ENCODE results near the gene TECPR2. TPM values are rescaled to one million over a fixed set of nuclear protein-coding genes. Genes with fewer than 3 reads are reported as not detected.

Gene TECPR2
- total RNA-seq, 1 experiment from 2014 or later: 12.2 TPM

- Histone ChIP-seq H3K27ac (ENCODE audit: low read depth, low read length) (no peak overlapping the region), H4K20me1 (ENCODE audit: insufficient read depth) (no peaks in the 10 kb centered on the region), H3K9ac (ENCODE audit: low read length) (no peak overlapping the region), H3K9me3 (ENCODE audit: control insufficient read depth in 1 of 2, insufficient read depth in 1 of 2, low read depth in 1 of 2, low read length in 2 of 2) (no peaks in the 10 kb centered on the region), H3K79me2 (ENCODE audit: insufficient read depth, low read length) (no peaks in the 10 kb centered on the region), H3K36me3 (ENCODE audit: control insufficient read depth in 1 of 2, insufficient read depth in 2 of 2, low read length in 2 of 2) (no peaks in the 10 kb centered on the region), H2AFZ (ENCODE audit: low read depth, low read length, poor library complexity, severe bottlenecking) (no peak overlapping the region), H3K27me3 (ENCODE audit: insufficient read depth, low read length) (no peaks in the 10 kb centered on the region), H3K9me2 (ENCODE audit: insufficient read depth) (no peaks in the 10 kb centered on the region), H3K4me2 (ENCODE audit: low read length) (no peak overlapping the region), H3K4me3 (replicated peaks in 1 of 2; ENCODE audit: low read depth in 1 of 2, low read length in 2 of 2) (no peak overlapping the region), H3K4me1 (ENCODE audit: control insufficient read depth in 1 of 2, insufficient read depth in 2 of 2, low read length in 2 of 2) (no peaks in the 10 kb centered on the region)
- intact Hi-C loops (cut with micrococcal nuclease): no loop called here
- POLR2A ChIA-PET: no interaction called here
- no peak for ATAC-seq
- CTCF ChIA-PET: no interaction called here
- RAD21 ChIA-PET (ENCODE audit: low non-redundant PET in 1 of 2, low total read pairs in 2 of 2, uncharacterized antibody in 2 of 2, unreplicated experiment in 2 of 2): no interaction called here
- TF ChIP-seq RAD21 (IDR thresholded peaks at IDR 0.05; ENCODE audit: low read depth) (no peak), EZH2phosphoT487 (IDR thresholded peaks at IDR 0.05; ENCODE audit: borderline replicate concordance) (no peak), YY1 (IDR thresholded peaks at IDR 0.05; ENCODE audit: extremely low read depth, insufficient replicate concordance, low read depth, low read length) (no peak), ZNF274 (IDR thresholded peaks at IDR 0.05; ENCODE audit: low read depth, low read length) (no peak), SIN3A (IDR thresholded peaks at IDR 0.05; ENCODE audit: low read depth) (no peak), SRF (IDR thresholded peaks at IDR 0.05; ENCODE audit: low read depth) (no peak), CBX3 (IDR thresholded peaks at IDR 0.05; ENCODE audit: low read depth) (no peak), FOSL1 (IDR thresholded peaks at IDR 0.05; ENCODE audit: low read depth) (no peak), CEBPB (IDR thresholded peaks at IDR 0.05; ENCODE audit: low read depth) (no peak), EZH2 (IDR thresholded peaks at IDR 0.05) (no peak), POLR2AphosphoS5 (IDR thresholded peaks at IDR 0.05; ENCODE audit: low read depth, low read length) (no peak)
- TF ChIP-seq, protein P1, sequence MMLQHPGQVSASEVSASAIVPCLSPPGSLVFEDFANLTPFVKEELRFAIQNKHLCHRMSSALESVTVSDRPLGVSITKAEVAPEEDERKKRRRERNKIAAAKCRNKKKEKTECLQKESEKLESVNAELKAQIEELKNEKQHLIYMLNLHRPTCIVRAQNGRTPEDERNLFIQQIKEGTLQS (IDR thresholded peaks at IDR 0.05): no peak
- TF ChIP-seq, protein P2, sequence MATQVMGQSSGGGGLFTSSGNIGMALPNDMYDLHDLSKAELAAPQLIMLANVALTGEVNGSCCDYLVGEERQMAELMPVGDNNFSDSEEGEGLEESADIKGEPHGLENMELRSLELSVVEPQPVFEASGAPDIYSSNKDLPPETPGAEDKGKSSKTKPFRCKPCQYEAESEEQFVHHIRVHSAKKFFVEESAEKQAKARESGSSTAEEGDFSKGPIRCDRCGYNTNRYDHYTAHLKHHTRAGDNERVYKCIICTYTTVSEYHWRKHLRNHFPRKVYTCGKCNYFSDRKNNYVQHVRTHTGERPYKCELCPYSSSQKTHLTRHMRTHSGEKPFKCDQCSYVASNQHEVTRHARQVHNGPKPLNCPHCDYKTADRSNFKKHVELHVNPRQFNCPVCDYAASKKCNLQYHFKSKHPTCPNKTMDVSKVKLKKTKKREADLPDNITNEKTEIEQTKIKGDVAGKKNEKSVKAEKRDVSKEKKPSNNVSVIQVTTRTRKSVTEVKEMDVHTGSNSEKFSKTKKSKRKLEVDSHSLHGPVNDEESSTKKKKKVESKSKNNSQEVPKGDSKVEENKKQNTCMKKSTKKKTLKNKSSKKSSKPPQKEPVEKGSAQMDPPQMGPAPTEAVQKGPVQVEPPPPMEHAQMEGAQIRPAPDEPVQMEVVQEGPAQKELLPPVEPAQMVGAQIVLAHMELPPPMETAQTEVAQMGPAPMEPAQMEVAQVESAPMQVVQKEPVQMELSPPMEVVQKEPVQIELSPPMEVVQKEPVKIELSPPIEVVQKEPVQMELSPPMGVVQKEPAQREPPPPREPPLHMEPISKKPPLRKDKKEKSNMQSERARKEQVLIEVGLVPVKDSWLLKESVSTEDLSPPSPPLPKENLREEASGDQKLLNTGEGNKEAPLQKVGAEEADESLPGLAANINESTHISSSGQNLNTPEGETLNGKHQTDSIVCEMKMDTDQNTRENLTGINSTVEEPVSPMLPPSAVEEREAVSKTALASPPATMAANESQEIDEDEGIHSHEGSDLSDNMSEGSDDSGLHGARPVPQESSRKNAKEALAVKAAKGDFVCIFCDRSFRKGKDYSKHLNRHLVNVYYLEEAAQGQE (IDR thresholded peaks at IDR 0.05; ENCODE audit: low read depth): no peak
- no TSS peak for BruUV-seq (replicated peaks)
- no peak for DNase-seq (ENCODE audit: low read depth, low spot score)
Measured at GRCh38 chr14:102377696-102378095, 15.0 kb downstream of the TECPR2 start.
